GM21367 (cell line): ENCODE measurements around the gene KRTAP2-1.
"Not testable (repeated sequence)": the region's sequence is repeated elsewhere in the genome, so short reads cannot be mapped to it uniquely, and the experiment has no call there.

Experiments
- ATAC-seq: cut with Tn5 transposase; IDR thresholded peaks from one replicate; pipeline ENCODE4 v1.9.1; 2021; ENCODE audit not compliant: unreplicated experiment

The KRTAP2-1 gene

GRCh38 chr17:41013606-41014005 is 33.5 kb downstream of the KRTAP2-1 start:
- ATAC-seq: no peak

DNA sequence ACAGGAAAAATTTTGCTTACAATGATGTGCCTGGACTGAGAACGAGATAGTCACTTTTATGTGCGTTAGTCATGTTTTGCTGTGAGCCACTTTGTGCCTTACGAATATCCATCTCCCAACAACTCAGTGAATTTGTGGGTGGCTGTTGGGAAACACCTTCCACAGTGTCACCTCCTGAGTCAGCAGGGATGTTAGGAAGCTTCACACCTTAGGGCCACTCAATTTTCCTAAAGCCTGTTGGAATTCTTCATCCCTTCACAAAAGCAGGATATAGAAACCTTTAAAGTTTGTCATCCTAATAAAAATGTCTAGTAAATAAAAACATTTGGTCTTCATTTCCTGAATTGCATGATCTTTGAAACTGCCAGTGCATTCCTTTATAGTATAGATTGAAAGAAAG is 33.9 kb downstream of the KRTAP2-1 start:
- ATAC-seq: no peak

- no peak for ATAC-seq
Measured at GRCh38 chr17:41012326-41013120, 34.6 kb downstream of the KRTAP2-1 start.

DNA sequence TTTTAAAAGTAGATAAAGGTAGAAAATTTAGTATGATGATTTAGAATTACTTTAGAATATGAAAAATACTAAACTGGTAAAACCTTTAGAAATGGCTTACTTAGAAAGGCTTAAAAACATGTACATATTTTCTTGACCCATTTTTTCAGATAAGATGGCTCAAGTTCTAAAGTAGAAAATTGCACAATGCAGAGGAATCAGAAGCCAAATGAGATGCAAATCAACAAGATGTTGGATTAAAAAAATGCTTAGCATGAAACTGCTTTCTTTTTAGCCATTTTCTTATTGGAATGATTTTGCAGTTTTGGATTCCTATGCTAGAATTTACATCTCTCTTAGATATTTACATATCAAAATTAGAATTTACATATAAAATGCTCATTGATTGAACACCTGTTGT is 36.7 kb downstream of the KRTAP2-1 start:
- ATAC-seq: no peak

DNA sequence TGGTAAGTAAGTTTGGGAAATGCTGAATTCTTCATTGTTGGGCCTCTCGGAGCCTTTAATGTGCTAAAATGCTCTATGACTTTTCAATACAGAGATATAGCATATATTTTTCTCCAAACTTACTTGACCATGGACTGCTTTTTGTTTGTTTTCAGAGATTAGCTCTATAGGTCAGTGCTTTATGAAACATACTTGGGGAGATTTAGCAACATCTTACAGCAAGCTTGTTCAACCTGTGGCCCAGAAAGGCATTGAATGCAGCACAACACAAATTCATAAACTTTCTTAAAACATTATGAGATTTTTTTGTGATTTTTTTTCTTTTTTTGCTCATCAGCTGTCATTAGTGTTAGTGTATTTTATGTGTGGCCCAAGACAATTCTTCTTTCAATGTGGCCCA is 37.2 kb downstream of the KRTAP2-1 start:
- no peak for ATAC-seq

GRCh38 chr17:41009301-41009760 is 37.8 kb downstream of the KRTAP2-1 start:
- ATAC-seq: no peak

DNA sequence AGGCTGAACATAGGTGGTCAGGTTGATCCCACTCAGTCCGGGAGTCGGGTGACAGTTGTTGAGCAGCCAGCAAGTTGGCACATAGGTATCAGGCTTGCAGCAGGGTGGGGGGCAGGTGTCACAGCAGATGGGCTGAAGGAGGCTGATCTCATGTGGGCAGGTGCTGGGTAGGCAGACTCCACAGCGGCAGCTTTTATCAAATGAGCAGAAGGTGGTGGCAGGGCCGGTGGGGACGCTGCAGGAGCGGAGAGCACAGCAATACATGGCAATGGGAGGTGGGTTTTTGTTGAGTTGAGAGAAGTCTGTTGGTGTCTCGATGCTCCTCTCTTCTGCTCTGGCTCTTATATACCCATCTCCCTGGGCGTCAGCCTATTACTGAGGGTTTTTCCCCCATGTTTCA is 38.3 kb downstream of the KRTAP2-1 start, which contains the start of gene KRTAP3-1:
Gene KRTAP3-1 (minus strand): TSS at position 318 of the 400 bp plus-strand sequence. CDS start 54 bp downstream, at position 264.
- ATAC-seq: no peak

DNA sequence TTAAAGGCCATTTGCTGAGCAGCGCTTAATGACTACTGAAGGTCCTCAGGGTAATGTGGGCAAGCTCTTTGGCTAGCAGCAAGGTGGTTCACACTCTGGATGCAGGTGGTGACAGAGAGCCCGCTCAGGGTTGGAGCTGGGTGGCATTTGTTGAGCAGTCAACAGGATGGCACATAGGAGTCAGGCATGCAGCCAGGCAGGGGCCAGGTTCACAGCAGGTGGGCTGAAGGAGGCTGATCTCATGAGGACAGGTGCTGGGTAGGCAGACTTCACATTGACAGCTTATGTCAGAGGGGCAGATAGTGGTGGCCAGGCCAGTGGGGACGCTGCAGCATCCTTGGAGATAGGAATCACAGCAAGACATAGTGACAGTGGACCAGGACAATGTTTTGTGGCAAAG is 42.7 kb downstream of the KRTAP2-1 start:
- no peak for ATAC-seq

GRCh38 chr17:41003926-41004325 is 43.2 kb downstream of the KRTAP2-1 start:
- ATAC-seq: no peak

- ATAC-seq: no peak
Measured at GRCh38 chr17:41002814-41003213, 44.3 kb downstream of the KRTAP2-1 start.

GRCh38 chr17:41001795-41002194 is 45.3 kb downstream of the KRTAP2-1 start:
- ATAC-seq: no peak

DNA sequence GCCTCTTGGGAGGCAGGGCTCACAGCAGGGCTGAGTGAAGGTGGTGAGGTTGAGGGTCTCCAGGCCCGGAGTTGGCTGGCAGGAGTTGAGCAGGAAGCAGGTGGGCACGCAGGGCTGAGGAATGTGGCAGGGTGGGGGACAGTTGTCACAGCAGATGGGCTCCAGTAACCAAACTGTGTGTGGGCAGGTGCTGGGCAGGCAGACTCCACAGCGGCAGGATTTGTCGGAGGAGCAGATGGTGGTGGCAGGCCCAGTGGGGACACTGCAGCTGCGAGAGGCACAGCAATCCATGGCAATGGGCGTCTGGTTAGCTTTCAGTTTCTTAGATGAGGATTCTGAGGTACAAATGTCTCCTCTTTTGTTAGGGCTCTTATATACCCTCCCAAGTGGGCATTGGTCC is 47.6 kb downstream of the KRTAP2-1 start, which contains the start of gene KRTAP3-2:
Gene KRTAP3-2 (minus strand): TSS at position 344 of the 400 bp plus-strand sequence. CDS start 53 bp downstream, at position 291.
- ATAC-seq: not testable (repeated sequence)

- ATAC-seq: no peak
Measured at GRCh38 chr17:40997361-40997760, 49.8 kb downstream of the KRTAP2-1 start.

DNA sequence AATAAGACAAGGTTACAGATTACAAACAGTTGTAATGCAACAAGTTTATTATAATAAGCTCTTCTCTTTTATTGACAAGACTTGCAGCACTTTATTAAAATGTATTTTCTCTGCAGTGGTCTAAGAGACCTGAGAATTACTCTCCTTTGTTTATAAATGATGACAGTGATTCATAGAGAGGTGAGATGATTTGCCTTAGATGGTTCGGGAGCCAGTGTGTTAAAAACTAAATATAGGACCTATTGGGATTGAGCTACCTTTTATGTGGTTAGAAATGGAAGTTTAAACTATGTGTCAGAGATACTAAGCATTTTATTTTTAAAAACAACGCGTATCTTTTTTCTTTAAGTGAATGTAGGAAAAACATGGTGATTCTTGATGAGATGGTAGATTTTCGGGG is 50.3 kb downstream of the KRTAP2-1 start:
- ATAC-seq: no peak
